GM19025 (cell line): ENCODE data around the gene CSN3.
"Not testable (repeated sequence)": the region's sequence is repeated elsewhere in the genome, so short reads cannot be mapped to it uniquely, and the experiment has no call there.

ENCODE experiments used
- ATAC-seq: cut with Tn5 transposase; IDR thresholded peaks from one replicate; pipeline ENCODE4 v1.9.1; 2021; ENCODE audit warnings: mild to moderate bottlenecking, low read depth, moderate library complexity; ENCODE audit not compliant: unreplicated experiment

CSN3 gene, protein sequence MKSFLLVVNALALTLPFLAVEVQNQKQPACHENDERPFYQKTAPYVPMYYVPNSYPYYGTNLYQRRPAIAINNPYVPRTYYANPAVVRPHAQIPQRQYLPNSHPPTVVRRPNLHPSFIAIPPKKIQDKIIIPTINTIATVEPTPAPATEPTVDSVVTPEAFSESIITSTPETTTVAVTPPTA

DNA sequence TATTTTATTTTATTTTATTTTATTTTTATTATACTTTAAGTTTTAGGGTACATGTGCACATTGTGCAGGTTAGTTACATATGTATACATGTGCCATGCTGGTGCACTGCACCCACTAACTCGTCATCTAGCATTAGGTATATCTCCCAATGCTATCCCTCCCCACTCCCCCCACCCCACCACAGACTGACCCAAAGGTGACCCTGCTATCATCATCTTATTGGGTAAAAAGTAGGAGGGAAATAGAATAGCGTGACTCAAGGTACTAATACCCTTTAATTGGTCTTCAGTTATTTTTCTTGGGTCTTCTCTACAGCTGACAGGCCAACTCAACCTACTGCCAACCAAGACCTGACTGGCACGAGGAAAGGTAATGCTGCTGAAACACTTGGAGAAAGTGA is at the start of gene CSN3:
TSS of gene CSN3 (plus strand) at position 301 of the 400 bp plus-strand sequence. CDS start 2,223 bp downstream, outside the sequence.
- ATAC-seq, result not testable (repeated sequence)

DNA sequence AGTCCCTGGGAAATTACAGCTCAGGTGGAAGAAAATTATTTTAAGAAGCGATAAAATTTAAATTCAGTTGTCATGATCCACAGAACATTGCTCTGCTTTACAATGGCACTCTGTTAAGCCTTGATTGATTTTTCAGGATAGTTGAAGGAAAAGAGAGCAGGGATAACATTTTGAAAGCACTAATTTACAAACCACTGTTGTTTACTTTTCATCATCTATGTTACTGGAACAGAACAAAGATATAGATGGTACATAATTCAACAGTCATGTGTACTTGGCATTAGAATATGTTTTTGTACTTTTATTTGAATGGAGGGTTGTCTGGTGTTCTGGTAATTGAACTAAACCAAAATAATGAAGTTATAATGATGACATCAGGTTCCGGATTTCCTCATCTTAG is 49.5 kb upstream of the CSN3 start:
- no peak for ATAC-seq

DNA sequence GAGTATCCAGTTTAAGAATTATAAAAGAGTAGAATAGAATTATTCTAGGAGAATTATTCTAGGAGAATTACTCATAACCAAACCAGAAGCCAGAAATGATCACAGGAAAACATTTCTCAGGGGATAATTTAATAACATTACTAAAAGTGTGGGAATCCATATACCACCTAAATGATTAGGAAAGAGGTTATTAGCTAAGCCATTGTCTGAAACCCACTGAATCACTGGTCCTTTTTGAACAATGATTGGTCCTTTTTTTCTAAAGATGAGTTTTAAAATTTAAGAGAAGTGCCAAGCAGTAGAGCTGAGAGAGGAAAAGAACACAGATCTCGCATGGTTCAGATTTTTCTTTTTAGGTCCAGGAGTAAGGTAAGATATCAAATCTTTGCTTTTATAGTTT is 47.0 kb upstream of the CSN3 start, which contains the start of gene ODAM:
TSS of gene ODAM (plus strand) at position 301 of the 400 bp plus-strand sequence. CDS start 819 bp downstream, outside the sequence.
- no peak for ATAC-seq

DNA sequence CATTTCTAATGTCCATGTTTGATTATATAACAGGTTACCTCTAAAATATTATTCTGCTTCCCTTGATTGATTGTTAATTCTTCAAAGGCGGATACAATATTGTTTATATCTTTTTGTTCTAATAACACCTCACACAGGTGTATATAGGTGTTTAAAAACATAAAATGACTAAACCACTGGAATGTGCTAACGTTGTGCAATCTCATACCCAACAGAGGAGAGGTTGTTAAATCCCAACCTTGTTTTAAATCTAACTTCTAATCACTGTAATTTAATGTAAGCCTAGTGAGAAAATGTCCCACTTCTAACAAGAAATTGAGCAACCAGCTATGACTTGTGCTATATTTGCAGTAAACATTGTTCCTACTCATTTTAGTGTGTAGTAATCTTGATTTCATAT is 45.5 kb upstream of the CSN3 start:
- ATAC-seq, result no peak

DNA sequence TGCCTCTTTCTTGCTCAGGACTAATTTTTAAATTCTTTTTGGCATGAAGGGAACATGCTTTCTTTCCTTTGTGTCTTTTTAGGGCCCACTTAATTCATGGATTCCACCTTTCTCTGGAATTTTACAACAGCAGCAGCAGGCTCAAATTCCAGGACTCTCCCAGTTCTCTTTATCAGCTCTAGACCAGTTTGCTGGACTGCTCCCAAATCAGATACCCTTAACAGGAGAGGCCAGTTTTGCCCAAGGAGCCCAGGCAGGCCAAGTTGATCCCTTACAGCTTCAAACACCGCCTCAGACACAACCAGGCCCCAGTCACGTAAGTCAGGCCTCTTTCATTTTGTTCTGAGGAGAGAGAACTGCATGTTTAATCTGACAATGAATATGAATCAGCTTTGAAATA is 44.6 kb upstream of the CSN3 start:
- no peak for ATAC-seq

DNA sequence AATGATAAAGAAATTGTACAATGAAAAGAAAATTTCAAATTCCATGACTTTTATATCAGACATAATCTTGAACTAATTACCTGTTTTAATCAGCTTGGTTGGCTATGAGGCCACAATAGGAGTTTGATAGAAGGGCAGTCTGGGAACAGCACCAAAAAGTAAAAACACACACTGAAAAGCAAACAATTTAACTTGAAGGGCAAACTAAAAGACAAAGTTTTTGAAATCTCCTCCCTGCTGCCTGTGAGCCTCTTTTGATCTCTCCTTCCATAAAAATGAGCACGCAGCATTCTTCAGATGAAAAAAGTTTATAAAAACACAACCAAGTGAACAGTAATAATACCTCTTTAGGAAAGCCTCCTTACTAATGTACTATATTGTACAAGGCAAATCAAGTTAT is 38.8 kb upstream of the CSN3 start:
- ATAC-seq, result no peak

DNA sequence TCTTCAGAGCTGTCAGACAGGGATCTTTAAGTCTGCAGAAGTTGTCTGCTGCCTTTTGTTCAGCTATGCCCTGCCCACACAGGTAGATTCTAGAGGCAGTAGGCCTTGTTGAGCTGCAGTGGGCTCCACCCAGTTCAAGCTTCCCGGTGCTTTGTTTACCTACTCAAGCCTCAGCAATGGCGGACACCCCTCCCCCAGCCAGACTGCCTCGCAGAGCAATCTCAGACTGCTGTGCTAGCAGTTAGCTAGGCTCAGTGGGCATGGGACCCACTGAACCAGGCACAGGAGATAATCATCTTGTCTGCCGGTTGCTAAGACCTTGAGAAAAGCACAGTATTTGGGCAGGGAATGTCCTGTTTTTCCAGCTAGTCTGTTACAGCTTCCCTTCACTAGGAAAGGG is 29.6 kb upstream of the CSN3 start:
- ATAC-seq, result not testable (repeated sequence)

DNA sequence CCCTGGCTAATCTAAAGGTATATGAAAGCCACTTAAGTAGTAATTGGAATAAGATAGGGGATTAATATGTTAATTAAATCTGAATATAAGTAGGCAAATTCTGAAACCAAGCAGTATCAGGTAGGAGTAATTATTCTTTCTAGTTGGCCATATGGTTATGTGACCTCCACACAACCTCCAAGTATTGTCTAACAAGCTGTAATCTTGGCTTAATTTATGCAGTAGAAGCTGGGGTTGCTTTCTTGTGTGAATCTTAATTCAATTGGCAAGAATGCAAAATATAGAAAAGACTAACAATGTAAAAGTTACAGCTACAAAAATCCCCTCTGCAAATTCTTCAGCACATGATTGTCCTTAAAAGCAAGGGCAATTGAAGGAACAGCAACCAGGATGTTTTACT is 26.3 kb upstream of the CSN3 start:
- not testable (repeated sequence) for ATAC-seq

DNA sequence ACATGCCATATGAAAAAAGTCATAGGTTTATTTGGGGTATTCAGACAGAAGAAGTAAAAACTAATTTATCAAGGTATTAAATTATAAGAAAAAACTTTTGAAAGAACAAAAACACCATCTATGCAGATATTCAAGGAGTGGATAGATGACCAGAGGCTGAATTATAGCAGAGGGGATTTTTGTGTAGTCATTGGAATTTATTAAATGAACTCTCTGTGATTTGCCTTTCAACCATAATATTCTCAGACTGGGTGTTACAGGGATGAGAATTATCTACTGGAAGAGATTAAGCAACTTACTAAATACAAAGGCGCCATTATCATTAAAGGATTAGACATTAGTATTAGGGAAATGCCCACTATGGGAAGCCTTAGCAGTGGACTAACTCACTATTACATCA is 25.8 kb upstream of the CSN3 start:
- ATAC-seq, result not testable (repeated sequence)

DNA sequence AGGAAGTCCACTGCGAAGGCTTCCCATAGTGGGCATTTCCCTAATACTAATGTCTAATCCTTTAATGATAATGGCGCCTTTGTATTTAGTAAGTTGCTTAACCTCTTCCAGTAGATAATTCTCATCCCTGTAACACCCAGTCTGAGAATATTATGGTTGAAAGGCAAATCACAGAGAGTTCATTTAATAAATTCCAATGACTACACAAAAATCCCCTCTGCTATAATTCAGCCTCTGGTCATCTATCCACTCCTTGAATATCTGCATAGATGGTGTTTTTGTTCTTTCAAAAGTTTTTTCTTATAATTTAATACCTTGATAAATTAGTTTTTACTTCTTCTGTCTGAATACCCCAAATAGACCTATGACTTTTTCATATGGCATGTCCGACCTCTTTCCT is 21.0 kb upstream of the CSN3 start:
- not testable (repeated sequence) for ATAC-seq

DNA sequence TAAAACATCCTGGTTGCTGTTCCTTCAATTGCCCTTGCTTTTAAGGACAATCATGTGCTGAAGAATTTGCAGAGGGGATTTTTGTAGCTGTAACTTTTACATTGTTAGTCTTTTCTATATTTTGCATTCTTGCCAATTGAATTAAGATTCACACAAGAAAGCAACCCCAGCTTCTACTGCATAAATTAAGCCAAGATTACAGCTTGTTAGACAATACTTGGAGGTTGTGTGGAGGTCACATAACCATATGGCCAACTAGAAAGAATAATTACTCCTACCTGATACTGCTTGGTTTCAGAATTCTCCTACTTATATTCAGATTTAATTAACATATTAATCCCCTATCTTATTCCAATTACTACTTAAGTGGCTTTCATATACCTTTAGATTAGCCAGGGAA is 20.6 kb upstream of the CSN3 start:
- ATAC-seq, result not testable (repeated sequence)

DNA sequence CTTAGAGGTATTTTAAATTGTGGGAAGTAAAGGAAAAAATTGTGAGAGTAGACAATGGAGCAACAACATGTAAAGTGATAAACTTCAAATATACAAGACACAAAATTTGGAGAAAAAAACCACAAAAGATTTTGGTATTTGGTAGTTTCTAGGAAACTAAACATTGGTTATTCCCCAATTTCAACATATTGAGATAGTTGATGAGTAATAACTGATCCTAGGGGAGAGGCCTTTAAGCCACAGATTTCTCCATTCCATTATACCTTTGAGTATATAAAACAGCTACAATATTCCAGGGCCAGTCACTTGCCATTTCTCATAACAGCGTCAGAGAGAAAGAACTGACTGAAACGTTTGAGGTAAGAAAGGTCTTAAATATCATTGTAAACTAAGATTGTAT is 16.6 kb upstream of the CSN3 start, which contains the start of gene FDCSP:
TSS of gene FDCSP (plus strand) at position 301 of the 400 bp plus-strand sequence. CDS start 5,071 bp downstream, outside the sequence.
- ATAC-seq, result no peak

DNA sequence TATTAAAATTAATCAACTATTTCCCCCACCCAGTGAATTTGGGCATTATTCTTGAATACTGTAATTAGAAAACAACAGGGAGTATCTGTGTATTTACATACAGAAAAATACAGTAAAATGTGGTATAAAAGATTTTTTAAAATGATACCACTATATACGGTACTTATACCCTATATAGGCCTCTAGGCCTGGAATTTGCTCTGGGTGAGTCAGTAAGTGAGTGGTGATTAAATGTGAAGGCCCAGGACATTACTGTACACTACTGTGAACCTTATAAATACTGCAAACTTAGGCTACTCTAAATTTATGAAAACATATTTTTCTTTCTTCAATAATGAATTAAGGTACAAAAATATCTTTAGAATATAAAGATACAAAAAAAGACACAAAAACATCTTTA is 6.3 kb upstream of the CSN3 start:
- no peak for ATAC-seq

DNA sequence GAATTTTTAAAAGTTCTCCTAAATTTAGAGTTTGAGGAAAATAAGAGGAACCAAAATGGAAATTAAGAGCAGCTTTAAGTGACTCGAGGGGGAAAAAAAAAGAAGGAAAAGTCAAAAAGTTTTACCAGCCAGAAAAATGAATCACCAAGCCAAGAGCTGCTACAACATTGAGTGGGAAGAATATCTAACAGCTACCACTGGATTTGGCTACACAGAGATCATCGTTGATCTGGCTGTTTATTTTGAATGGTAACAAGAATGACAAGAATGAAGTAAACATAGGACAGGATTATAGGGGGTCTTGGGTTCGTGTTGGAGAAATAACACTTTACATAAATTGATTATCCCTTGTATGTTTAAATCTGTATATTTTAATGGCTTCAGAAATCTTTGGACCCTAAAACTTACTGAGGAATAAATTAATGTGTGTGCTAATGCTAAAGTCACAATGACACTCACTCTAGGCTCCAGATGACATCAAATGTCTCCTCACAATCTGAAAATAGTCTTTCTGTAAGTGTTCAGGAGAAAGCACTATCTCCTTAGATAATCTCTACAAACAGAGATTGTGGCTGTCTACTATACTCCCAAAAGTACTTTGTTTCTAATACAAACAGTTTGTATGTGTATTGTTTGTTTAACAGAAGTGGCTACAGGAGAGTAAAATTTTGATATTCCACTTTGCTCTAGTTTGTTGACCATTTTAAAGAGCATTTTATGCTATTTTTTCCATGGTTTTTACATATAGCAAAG is 3.1 kb upstream of the CSN3 start:
- no peak for ATAC-seq

DNA sequence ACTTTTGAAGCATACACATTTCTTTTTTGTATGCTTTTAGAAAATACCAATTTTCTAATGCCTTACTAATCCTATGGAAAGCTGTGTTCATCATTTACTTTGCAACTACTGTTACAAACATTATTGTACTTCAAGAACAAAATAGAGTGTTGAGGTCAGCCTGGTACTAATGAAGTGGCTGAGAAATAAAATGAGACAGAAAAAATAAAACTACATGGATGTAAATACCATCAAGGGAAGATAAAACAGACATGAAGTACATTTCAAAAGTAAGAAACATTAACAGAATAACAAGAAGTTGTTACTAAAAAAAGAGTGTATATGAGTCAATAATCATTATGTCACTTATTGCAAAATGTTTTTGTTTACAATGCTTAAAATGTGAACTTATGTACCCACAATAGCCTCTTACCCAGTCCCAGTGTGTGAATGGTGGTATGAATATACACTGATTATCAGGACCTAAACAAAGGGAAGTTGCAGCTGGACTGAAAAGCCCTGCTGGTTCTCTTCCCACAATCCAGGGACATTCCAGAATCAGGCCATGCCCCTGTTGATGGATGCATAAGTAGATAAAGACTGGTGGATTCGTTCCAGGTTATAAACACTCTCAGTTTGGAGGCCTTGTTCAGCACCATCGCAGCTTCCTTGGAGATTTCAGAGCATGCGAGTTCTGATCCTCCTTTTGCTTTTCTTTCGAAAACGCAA is 2.4 kb upstream of the CSN3 start:
- ATAC-seq, result no peak

DNA sequence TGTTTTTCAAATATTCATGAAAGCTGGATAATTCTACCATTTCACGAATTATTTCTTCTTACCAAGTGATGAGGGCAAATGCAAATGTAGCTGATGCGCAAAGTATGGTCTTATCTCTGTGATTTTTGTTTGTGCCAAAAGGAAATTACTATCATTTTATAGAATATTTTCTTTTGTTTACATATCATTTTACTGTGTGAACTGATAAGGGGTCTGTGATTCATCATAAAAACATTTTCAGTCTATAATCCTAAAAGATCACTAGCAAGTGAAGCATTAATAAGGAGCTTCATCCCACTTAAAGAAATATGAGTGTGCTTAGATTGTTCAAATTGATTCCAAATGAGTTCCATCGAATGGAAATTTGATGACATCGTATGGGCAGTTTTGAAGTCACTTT is 694 bp downstream of the CSN3 start:
- ATAC-seq, result no peak

DNA sequence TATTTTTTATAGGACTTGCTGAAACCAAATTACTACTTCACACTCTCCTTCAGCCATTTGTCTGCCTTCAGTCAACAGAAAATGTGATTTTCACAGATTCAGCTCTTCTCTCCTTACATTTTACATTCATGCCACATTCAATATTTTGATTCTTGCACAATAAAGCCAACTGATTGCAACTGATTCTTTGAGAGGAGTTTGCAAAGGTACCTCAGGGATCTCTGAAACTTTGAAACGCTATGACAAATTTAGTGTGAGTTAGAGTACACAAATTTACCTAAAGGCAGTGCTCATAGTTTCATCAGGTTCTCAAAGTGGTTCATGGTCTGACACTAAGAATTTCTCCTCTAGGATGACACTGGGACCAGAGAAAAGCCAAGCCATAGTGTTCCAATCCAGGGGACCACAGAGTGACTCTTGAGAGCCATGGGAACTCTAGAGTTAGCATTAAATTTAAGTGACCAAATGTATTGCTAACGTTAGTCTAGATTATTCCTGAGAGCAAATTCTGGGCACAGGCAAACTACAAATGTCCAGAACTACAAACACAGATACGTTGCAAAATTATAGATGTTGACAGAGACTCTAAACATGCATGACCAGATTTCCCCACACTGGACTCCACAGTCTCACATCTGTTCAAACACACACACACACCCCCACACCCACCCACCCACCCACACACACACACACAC is 9.0 kb downstream of the CSN3 start:
- ATAC-seq, result no peak

DNA sequence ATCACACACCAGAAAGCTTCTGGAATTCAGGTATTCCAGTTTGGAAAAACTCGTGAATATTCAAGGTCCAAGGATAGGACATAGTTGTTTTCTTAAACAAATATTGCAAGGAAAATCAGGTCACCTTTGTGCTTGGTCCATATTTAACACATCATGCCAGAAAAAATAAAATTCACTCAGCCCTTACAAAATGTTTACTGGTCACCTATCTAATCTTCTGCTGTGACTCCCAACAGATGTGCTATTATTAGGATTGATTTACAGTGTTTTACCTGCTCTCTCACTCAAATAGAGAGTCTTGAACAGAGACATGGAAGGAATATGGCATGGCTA is 9.5 kb downstream of the CSN3 start:
- ATAC-seq, result no peak

DNA sequence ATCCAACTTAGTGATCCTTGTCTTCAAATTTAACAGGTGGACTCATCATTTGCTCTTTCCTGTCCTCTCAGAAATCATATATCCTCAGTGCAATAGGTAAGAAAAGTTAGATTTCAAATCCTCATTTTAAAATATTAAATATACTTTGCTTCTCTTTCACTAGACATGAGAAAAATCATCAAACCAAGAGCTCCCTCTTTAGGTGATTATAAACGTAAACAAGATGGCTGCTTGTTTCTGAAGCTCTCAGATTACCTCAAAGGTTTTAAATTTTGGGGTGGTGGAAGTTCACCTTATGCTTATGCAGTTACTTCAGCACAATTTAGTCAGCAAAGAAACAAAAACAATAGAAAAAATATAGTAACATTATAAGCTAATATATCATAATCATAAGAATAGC is 27.3 kb downstream of the CSN3 start:
- no peak for ATAC-seq

DNA sequence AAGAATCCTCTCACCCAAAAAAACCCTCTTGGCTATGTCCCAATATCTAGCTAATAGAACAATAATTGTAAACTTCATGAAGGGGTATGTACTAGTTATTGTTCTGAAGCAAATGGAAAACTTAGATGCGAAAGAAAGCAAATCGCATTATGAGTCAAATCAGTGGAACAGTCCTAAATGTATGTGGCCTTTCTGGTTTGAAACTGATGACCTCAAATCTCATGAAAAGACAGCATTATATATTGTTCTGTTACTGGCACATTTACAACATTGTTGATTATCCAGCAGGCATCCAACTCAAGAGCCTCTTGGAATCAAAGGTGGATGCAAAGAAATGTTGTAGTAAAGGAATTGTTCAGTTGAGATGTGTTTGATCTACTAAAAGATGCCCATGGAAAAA is 34.7 kb downstream of the CSN3 start:
- no peak for ATAC-seq

DNA sequence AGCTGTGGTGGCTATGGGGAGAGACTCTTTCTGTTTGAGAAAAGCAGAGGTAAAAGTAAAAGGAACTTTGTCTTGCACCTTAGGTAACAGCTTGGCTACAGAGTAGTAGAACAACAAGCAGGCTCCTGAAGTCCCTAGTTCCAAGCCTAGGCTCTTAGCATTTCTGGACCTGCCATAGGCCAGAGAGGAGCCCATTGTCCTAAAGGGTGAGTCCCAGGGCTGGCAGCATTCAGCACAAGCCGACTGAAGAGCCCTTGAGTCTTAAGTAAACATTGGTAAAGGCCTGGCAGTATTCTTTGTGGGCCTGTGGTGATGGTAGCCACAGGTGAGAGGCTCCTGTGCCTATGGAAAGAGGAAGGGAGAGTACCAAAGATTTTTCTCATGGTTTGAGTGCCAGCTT is 38.2 kb downstream of the CSN3 start:
- no peak for ATAC-seq
